Activated CD8-positive, alpha-beta memory T cell treated with anti-CD3 and anti-CD28 coated beads, Interleukin-2, amount 50 U/mL, for 48 hours (primary cell): Measurements from ENCODE around the gene PTPRK.

Experiments used
- DNase-seq: peaks from one replicate; pipeline ENCODE4 v3.0.0-alpha.2; 2020

The PTPRK gene

DNA sequence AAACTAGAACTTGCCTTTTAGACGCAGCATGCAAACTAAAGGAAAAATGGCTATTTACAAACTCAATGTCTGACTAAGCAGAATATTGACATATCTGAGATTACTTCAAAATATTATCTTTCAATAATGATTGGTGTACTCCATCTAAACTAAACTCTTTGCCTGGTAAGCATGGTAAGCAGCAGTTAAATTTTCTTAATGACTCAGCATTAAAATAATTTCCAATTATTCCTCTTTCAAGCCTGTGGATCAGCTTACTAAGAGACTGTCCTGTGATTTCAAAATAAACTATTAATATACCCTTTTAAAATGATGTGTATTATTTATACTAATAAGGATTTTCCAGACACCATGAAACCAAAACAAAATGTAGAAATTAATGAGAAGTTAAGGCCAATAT, 392.7 kb downstream of the PTPRK start:
- DNase-seq, result no peak

DNA sequence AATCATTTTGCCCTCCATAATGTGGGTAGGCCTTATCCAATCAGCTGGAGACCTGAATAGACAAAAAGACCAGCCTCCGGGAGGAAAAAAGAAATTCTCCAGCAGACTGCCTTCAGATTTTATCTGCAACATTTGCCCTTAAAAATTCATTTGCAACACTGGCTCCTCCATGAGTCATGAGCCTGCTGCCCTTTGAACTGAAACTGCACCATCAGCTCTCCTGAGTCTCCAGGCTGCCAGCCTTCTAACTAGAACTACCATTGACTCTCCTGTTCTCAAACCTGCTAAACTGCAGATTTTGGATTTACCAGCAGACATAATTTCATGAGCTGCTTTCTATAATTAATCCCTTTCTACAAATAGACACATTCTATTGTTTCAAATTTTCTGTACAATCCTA, 395.7 kb downstream of the PTPRK start:
- no peak for DNase-seq

DNA sequence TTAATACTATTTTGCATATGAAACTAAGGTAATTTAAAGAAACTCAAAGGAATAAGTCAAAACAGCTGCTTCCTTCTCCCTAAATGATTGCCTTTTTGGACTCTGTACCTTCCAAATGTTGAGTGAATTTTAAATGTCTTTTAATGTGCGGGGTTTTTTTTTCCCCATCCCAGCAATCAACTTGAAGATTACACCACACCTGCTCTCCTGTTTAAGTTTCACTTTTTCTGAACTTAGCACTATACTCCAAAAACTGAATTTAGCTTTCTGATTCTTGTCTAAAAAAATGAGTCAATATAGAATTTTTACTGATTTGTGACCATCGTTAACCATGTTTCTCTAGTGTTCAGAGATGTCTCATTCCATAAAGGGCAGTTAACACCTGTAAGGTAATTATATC, 398.8 kb downstream of the PTPRK start:
- DNase-seq, result no peak

DNA sequence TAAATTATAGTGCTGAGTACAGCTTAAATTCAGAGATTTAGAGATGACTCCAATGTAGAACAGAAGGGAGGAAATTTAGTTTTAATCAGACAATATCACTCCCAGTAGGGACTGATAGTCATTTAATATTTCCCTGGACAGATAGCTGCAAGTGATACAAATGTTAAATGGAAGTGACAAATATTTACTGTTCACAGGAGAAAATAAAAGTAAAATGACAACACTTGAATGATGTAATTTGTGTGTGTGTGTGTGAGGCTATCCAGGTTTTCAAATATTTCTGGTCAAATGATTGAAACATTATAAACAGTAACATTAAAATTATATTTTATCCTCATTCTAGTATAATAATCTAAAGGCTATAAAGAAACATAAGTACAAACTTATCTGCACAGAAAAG, 399.2 kb downstream of the PTPRK start:
- DNase-seq, result no peak

DNA sequence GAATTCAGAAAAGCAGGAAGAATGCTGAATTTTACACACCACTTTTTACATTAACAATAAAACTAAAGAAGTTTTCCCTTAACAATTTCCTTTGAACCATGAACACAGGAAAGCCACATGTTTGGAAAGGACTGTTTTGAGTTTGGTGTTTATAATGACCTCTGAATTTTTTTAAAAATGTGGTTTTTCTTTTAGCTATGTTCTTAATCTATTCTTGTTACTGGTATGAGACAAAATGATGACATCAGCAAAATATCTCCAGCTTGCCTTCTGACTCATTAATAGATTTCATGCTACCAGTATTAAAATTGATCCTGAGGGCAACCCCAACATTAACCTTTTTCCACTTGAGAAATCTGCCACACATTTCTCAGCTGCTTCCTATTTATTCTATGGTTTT, 402.0 kb downstream of the PTPRK start:
- no peak for DNase-seq

DNA sequence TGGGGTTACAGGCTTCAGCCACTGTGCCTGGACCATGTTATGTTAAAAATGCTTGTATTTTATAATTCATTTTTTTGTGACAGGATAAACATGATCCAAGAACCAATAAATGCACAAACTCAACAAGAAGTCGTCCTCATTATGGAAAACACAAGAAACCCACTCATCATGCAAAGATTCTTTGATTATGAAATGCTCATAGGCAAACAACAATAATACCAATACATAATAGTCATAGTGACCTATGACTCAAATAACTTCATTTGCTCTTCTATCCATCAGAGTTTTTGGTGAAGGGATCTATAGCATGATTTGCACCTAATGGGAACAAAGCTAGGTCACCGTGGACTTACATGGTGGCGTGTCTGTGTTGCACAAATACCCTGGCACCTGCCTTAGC, 402.5 kb downstream of the PTPRK start:
- no peak for DNase-seq

DNA sequence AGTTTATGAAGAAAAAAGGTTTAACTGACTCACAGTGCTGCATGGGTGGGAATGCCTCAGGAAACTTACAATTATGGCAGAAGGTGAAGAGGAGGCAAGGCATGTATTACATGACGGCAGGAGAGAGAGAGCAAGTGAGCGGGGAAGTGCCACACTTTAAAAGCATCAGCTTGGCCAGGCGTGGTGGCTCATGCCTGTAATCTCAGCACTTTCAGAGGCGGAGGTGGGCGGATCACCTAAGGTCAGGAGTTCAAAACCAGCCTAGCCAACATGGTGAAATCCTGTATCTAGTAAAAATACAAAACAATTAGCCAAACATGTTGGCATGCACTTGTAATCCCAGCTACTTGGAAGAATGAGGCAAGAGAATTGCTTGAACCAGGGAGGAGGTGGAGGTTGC, 406.2 kb downstream of the PTPRK start:
- no peak for DNase-seq

DNA sequence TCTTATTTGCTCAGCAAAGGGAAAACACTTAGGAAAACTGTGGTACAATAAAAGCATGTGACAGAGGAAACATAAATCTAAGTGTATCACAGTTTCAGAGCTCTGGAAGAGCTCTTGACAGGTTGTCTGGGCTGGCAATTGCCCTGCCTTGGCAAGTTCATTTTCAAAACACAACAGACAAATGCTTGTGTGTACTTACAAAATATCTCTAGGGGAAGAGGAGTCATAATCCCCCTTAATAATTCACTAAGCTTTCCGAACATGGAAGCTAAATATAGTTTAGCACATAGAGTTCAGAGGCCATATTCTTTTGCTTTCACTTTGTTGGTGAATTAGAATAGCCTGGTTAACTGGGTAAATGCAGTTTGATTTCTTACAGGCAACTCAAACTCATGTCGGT, 407.9 kb downstream of the PTPRK start:
- no peak for DNase-seq

DNA sequence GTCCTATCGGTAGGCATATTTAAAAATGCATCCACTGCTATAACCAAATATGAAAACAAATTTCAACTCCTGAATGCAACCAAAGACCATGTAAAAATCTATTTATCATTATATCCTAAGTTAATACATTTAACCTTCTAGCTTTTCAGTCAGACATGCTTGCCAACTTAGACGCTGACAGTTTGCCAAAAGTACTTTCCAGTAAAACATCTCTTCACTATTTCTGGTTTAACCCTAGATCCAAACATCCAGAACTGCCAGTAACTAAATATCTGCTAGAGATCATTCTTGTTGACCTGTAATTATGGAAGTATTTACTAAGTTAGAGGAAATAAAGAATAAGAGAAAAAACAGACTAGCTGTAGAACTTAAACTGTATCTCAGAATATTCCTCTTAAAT, 409.3 kb downstream of the PTPRK start:
- no peak for DNase-seq

DNA sequence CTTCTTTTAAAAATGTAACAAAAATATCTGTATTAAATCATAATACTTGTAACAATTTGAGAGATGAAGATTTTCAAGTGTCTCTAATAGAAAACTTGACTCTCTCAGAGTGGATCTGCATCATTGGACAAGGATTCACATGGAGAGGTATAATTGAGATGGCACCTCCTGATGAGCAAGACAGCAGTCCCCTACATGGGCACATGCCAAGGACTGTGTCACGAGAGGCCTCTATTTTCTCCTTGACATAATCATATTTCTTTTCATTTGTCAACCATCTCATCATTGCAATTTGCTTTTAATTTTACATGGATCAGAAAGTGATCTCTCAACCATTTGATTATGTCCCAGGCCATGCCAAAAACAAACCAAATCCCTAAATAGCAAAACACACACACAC, 412.7 kb downstream of the PTPRK start:
- no peak for DNase-seq

DNA sequence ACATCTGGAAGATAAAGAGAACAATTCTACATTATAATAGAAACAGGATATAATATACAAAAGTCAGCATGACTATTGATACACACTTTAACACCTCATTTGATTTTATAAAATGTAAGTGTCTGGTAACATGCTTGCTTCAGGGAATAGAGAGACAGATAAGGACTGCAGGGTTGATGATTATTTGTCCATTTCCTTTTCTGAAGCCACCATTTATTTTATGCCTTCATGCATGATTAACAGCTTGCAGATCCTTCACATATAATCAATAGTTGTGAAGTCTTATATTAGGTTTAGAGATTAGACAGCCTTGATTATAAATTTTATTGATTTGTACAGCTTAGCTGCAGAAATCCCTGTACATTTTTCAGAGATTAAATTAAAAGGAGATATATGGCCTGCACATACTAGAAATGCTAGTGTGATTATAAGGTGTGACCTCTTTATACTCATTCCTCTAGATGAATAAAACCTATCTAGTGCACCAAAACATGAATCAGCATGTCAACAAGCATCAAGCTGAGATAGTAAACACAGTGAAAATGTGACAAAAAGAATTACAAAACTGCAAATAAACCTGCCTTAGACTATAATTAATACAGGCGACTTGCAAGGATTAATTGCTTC, 420.7 kb downstream of the PTPRK start:
- DNase-seq, result no peak

DNA sequence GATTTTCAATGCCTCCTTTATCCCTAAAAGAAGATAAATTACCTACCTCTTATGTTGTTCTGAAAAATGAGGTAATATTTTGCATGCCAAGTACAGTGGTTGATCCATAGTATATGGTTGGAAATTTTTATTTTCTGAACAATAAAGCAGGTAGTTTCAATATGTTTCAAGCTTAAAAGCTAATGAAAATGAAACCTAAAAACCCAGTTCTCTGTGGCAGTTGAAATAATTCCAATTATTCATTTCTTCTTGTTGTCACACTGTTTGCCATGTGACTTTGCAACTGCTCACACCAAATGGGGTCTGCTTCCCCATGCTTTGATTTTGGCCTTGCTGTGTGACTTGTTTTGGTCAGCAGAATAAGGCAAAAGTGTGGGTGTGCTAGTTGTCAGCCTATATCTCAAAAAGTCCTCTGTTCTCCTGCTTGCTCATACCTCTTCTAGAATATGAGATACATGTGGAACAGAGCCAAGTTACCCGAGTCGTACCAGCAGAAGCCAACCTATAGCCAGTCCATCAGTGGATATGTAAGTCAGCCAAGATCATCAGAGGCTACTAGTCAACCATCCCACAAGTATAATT, 422.3 kb downstream of the PTPRK start:
- DNase-seq, result no peak

DNA sequence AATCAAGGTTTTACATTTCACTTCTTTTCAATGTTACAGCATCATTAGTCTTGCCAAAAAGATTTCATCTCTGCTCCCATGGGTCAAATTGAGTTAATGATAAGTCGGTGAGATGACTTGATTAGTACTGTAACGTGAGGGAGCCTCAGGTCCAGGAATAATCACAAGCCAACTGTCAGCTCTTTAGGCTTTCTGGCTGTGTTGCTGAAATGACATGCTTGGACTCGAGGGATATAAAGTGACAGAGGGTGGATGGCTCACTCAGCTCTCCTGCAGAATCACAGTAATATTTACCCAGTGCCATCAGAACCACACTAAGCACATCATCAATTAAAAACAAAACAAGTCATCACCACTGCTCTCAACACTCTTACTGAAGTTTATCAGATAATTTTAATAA, 423.4 kb downstream of the PTPRK start:
- DNase-seq, result no peak

DNA sequence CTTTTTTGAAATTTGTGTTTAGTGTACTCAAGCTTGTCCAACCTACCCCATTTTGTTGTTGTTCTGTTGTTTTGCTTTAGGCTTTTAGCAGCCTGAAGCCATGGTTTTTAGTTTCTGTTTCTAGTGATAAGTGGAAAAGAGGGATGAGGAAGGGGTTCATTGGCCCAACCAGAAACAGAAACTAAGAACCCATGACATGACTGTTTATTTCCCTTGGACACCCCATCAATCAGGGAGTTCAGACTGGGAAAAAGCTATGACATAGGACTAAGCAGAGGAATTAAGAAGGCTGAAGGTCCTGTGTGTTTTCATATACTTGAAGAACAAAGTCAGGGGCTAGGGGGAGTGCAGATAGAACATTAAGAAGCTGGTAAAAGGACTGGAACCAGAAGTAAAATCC, 425.0 kb downstream of the PTPRK start:
- no peak for DNase-seq

DNA sequence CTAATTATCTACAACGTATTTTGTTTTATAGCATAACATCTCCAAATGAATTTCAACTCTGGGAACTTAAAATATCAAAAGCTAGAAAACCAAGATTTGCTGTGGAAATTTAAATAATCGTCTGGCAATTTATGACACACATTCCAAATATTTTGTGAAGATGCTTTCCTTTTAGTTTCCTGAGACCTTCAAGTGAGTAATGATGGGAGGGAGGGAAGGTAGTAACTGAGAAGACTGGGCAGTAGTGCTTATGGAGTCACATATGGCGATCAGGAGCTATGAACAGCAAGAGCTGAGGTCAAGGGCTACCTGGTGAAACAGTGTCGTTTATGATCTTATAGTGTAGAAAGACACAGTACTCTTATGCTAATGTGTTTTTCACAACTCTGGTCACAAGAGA, 441.4 kb downstream of the PTPRK start:
- no peak for DNase-seq

DNA sequence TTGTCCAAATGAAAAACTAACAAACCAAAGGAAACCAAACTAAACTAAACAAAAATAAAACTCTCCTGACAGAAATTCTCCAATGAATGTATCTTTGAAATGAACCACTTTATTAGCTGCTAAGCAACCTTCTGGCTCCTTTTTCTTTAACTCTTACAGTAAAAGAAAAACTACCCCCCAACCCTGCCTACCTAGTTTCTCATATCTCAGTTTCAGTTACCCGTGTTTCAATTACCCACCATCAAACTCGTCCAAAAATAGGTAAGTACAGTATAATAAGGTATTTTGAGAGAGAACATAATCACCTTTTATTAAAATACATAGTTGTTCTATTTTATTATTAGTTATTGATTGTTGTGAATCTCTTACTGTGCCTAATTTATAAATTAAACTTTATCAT, 442.1 kb downstream of the PTPRK start:
- no peak for DNase-seq

DNA sequence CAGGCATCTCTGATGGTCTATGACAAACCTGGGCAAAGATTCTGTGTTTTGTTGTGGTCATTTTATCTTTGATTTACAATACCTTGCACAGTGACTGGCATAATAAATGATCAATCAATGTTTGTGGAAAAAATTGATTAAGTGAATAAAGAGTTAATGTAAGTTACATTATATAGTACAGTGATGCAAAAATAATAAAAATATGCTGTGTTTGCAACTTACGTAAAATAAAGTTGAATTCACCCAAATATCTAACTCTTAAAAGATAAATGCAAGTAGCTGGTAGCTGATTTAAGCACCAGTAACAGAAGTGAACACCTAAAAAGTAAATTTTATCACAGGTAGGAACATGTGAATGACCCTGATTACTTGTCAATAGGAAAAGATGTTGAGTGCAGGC, 443.6 kb downstream of the PTPRK start:
- no peak for DNase-seq

DNA sequence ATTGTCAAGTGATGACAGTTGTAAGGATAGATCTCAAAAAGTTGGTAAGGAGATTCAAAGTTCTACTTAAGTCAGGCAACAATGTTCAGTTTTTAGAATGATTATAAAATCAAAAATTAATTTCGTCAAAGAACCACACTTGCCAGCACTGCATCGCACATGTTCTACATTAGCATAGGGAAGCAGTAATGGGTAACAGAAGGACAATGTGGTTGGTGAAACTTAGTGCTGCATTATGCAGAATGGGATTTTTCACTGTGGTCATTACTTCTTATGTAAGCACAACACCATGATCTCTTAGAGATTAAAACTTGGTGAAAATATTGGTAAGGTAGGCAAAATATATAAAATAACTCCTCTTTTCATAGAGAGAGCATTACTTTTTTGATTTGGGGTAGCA, 445.8 kb downstream of the PTPRK start:
- no peak for DNase-seq

DNA sequence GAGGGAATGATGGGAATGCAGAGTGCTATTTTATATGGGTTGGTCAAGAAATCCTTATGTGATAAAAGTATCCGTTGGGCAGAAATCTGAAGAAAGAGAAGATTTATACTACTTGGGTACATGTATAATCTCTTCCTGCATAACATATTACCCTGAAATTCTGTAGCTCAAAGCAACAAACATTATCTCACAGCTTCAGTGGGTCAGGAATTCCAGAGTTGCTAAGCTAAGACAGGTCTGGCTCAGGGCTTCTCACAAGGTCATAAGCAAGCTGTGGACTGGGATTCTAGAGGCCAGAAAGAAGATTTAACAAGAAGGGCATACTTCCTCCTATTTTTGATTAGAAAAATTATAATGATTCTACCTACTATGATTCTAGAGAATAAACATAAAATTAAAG, 447.0 kb downstream of the PTPRK start:
- no peak for DNase-seq

DNA sequence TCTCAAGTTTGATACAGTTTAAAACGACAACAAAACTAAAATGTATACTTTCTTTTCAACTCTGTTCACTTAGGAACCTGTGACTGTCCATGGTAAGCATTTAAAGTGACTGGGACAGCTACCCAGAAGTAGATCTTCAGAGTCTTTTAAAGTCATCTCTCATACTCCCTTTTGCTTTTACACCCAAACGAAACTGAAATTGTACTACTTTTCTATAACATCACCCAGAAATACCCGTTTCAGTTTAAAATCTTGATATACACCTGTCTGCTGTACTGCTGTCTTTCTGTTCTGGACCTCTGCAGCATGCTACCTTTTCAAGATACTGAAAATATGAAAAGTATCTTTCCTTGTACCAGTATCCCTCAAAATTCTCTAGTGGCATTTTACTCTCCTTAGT, 449.2 kb downstream of the PTPRK start:
- DNase-seq, result no peak

DNA sequence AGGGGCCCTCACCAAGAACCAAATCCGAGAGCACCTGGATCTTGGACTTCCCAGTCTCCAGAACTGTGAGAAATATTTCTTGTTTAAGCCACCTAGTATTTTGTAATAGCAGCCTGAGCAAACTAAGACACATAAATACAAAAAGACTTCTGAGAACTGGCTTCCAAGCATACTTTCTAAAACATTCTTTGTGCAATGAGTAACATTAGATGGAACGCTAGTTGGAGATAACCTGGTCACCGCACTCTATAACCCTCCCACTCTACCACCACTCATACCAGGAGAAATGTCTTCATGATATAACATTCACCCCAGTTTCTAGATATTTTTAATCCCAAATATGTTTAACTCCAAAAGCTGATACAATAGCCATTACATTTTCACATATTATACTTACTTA, 450.0 kb downstream of the PTPRK start:
- DNase-seq, result no peak

DNA sequence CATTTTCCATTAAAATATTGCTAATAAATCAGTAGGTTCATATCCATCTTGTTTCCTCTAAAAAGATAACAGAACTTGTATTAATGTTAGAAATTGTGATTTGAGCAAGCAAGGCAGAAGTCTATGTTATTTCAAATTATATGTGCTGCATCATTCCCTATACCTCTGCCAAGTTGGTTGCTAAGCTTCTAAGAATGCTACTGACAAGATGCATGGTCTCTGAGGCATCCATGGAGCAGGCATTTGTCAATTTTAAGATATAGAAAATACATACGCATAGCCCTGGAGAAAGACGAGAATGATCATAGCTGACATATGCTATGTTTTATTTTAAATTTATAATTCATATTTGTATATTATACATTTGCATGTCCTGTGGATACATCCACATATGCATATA, 451.2 kb downstream of the PTPRK start:
- DNase-seq, result no peak

DNA sequence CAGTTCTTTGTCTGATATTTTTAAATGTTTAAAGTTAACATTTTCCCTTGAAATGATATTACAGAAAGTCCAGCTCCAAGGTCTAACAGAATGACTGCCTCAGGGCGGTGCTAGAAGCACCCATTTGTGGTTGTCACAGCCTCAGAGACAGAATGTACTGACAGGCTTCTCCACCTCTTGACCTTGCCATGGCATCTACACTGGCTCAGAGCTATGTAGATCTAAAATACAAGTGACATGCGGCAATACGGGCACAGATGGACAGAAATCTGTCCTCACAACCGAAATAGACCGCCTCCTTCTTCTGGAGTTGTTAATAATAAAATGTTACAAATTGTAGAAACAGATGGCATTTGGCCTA, 452.3 kb downstream of the PTPRK start:
- DNase-seq, result no peak

DNA sequence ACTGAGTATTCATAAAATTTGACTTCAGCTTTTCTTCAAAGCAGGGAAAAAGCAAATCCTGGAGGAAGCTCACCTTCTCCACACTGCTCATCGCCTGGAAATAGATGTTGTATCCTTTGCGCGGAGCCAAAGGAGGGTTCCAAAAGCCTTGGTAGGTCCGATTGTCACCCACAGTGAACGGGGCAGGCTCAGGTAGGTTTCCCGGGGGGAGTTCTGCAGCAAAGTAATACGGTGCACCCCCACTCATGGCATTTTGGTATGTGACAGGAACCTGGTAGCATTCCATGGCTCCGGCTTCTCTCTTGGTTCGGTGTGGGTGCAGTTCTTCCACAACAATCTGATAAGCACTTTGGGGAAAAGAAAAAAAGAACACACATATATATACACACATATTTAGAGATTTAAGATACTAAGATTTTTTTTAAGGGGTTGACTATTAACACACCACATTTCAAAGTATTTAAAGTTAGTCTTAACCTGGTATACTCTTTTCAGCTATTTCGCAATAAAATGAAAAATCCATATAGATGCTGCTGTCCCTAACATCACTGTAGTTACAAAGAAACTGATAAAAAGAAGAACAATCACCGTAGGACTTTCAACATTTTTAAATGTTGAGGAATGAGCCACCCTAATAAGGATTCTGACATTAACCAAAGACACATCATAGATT, 452.8 kb downstream of the PTPRK start:
- DNase-seq, result no peak

DNA sequence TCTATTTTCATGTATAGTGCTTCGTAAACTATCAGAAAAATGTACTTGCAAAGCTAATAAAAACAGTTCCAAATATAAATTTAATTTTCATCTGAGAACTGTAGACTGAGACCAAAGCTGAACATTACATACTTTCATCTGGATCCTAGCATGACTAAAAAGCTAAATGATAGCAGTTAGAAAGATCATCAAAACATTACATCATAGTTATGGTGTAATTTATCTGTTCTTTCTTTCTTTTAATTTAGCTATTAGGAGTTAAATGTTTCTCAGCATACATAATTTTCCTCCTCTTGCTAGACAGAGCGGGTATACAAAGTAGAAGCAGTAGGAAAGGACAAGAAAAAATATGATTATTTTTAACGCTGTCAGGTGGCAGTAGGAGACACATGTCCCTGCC, 455.3 kb downstream of the PTPRK start:
- DNase-seq, result no peak
